ENCODE data around the gene SPIRE1.
A peak's percentile ranks its signal among the peaks of the same experiment; 100 is the strongest.
"Not testable (repeated sequence)": the region's sequence is repeated elsewhere in the genome, so short reads cannot be mapped to it uniquely, and the experiment has no call there.

Gene SPIRE1

GRCh38 chr18:12645751-12646203 is 12.1 kb downstream of the SPIRE1 start:
- H3K27ac ChIP-seq: peak overlapping the region; percentile 61
- TF ChIP-seq ZFX (IDR thresholded peaks at IDR 0.05) (no peak), CTCF (conservative IDR thresholded peaks at IDR 0.05) (no peak)

- TF ChIP-seq ZFX (IDR thresholded peaks at IDR 0.05): no peak
- TF ChIP-seq CTCF (conservative IDR thresholded peaks at IDR 0.05): no peak
- H3K27ac ChIP-seq: peak overlapping the region; percentile 61; the same call in 1 of the 2 replicates
These were observed 12.7 kb downstream of the SPIRE1 start for GRCh38 chr18:12645254-12645653.

- not testable (repeated sequence) for H3K27ac ChIP-seq
These were observed 14.2 kb downstream of the SPIRE1 start for GRCh38 chr18:12643756-12644155.

- TF ChIP-seq CTCF (conservative IDR thresholded peaks at IDR 0.05) (no peak), ZFX (IDR thresholded peaks at IDR 0.05) (no peak)
- H3K27ac ChIP-seq: peak overlapping the region; percentile 48; the same call in 1 of the 2 replicates
These were observed 17.1 kb downstream of the SPIRE1 start for GRCh38 chr18:12640881-12641200.

GRCh38 chr18:12639990-12640880 is 17.7 kb downstream of the SPIRE1 start:
- peak overlapping the region; percentile 48; the same call in 1 of the 2 replicates for H3K27ac ChIP-seq
- TF ChIP-seq CTCF (conservative IDR thresholded peaks at IDR 0.05) (no peak), ZFX (IDR thresholded peaks at IDR 0.05) (no peak)

GRCh38 chr18:12638644-12639124 is 19.2 kb downstream of the SPIRE1 start:
- TF ChIP-seq ZFX (IDR thresholded peaks at IDR 0.05) (no peak), CTCF (conservative IDR thresholded peaks at IDR 0.05) (no peak)
- no peak overlapping the region for H3K27ac ChIP-seq

- no peak overlapping the region for H3K27ac ChIP-seq
- TF ChIP-seq ZFX (IDR thresholded peaks at IDR 0.05) (no peak), CTCF (conservative IDR thresholded peaks at IDR 0.05) (no peak)
These were observed 19.8 kb downstream of the SPIRE1 start for GRCh38 chr18:12637901-12638643.

Data from C4-2B (cell line).